ENCODE data around the gene CT45A9.
"Not testable (repeated sequence)": the region's sequence is repeated elsewhere in the genome, so short reads cannot be mapped to it uniquely, and the experiment has no call there.

The CT45A9 gene

GRCh38 chrX:135819912-135820311 is 51.7 kb downstream of the CT45A9 start, which contains the start of gene CT45A2:
Gene CT45A2, minus strand, starts transcription at chrX:135820012. Its CDS starts 3,747 bp downstream, at chrX:135816265.
- not testable (repeated sequence) for DNase-seq (ENCODE audit: low read depth); H3K4me3 ChIP-seq (ENCODE audit: low read depth, low read length)

Data from GM12864 (cell line).